Subcutaneous adipose tissue (tissue), 4 donors: ENCODE results near the gene UTP11. TPM values are rescaled to one million over a fixed set of nuclear protein-coding genes. Genes with fewer than 3 reads are reported as not detected.

Experiments used
- CTCF ChIP-seq: fragments of 450-650 bp; IDR thresholded peaks from one replicate; pipeline ENCODE4 v1.5.1; 2016; ENCODE audit warnings: low read depth, mild to moderate bottlenecking, control low read depth, antibody characterized with exemption, moderate library complexity
- total RNA-seq, 4 donors: library from RNA; depleted of rRNA; stranded (reverse); fragments of >200 nt; gene quantifications; one replicate each; pipeline ENCODE4 v1.1.0, GENCODE V29; 2016

UTP11 gene
- total RNA-seq, 4 donors from 2014 or later = 15.1 to 40.4 (median 24.2) TPM

- no peak for TF ChIP-seq CTCF
These were observed 15.6 kb downstream of the UTP11 start for GRCh38 chr1:38028105-38028591.

GRCh38 chr1:38028671-38029070, 16.1 kb downstream of the UTP11 start:
- TF ChIP-seq CTCF = no peak

GRCh38 chr1:38029081-38029681, 16.6 kb downstream of the UTP11 start:
- TF ChIP-seq CTCF = no peak

- TF ChIP-seq CTCF = no peak
These were observed 17.4 kb downstream of the UTP11 start for GRCh38 chr1:38029685-38030511.

GRCh38 chr1:38030596-38031512, 18.3 kb downstream of the UTP11 start:
- no peak for TF ChIP-seq CTCF

GRCh38 chr1:38031513-38031866, 19.0 kb downstream of the UTP11 start:
- no peak for TF ChIP-seq CTCF
